ENCODE data around the gene ME1.
"Not testable (repeated sequence)": the region's sequence is repeated elsewhere in the genome, so short reads cannot be mapped to it uniquely, and the experiment has no call there.

The ME1 gene

GRCh38 chr6:83260577-83260976 lies 170.3 kb downstream of the ME1 start:
- Histone ChIP-seq H3K36me3 (no peaks in the 10 kb centered on the region), H3K4me1 (no peaks in the 10 kb centered on the region), H3K4me2 (no peak overlapping the region), H3K4me3 (no peak overlapping the region), H4K20me1 (no peaks in the 10 kb centered on the region), H3K9me3 (replicated peaks in 1 of 11) (no peaks in the 10 kb centered on the region), H3K9ac (no peak overlapping the region), H3K27ac (no peak overlapping the region), H3K27me3 (no peaks in the 10 kb centered on the region)
- no peak for TF ChIP-seq Cebpa-rat (IDR thresholded peaks at IDR 0.05)

- H3K4me3 ChIP-seq, result no peak overlapping the region
- no peak overlapping the region for H3K27ac ChIP-seq
- no peaks in the 10 kb centered on the region for H3K4me1 ChIP-seq
- no peak overlapping the region for H3K4me2 ChIP-seq
- no peak overlapping the region for H3K9ac ChIP-seq
- no peak for TF ChIP-seq Cebpa-rat (IDR thresholded peaks at IDR 0.05)
- H3K9me3 ChIP-seq (replicated peaks in 1 of 11), result no peaks in the 10 kb centered on the region
- H3K27me3 ChIP-seq, result no peaks in the 10 kb centered on the region
- H3K36me3 ChIP-seq, result no peaks in the 10 kb centered on the region
- H4K20me1 ChIP-seq, result no peaks in the 10 kb centered on the region
These were observed 172.3 kb downstream of the ME1 start for GRCh38 chr6:83258517-83258916.

- no peak overlapping the region for H3K4me3 ChIP-seq
- no peak for TF ChIP-seq Cebpa-rat (IDR thresholded peaks at IDR 0.05)
These were observed 173.1 kb downstream of the ME1 start for GRCh38 chr6:83257791-83258190.

GRCh38 chr6:83256719-83257118 lies 174.1 kb downstream of the ME1 start:
- not testable (repeated sequence) for H3K4me1 ChIP-seq; H3K9me3 ChIP-seq (replicated peaks in 1 of 11); H3K4me3 ChIP-seq; H4K20me1 ChIP-seq; H3K9ac ChIP-seq; H3K27ac ChIP-seq; H3K4me2 ChIP-seq; H3K27me3 ChIP-seq; H3K36me3 ChIP-seq

More at GRCh38 chr6:83257791-83258190, 173.1 kb downstream of the ME1 start:
- H3K4me2 ChIP-seq, result no peak overlapping the region
- H3K9ac ChIP-seq, result no peak overlapping the region
- no peaks in the 10 kb centered on the region for H4K20me1 ChIP-seq
- H3K36me3 ChIP-seq, result no peaks in the 10 kb centered on the region
- H3K27me3 ChIP-seq, result no peaks in the 10 kb centered on the region
- H3K27ac ChIP-seq, result no peak overlapping the region
- H3K9me3 ChIP-seq (replicated peaks in 1 of 11), result no peaks in the 10 kb centered on the region
- H3K4me1 ChIP-seq, result no peaks in the 10 kb centered on the region

- Histone ChIP-seq H3K9me3 (replicated peaks in 1 of 11) (peaks cover 0 to 5% (median 0%) of the 10 kb centered on the region in 11 experiments; a peak in 1 of 22 replicates), H3K36me3 (no peaks in the 10 kb centered on the region), H3K9ac (no peak overlapping the region), H3K4me2 (no peak overlapping the region), H4K20me1 (no peaks in the 10 kb centered on the region), H3K27me3 (no peaks in the 10 kb centered on the region), H3K27ac (no peak overlapping the region), H3K4me3 (no peak overlapping the region), H3K4me1 (no peaks in the 10 kb centered on the region)
- no peak for TF ChIP-seq Cebpa-rat (IDR thresholded peaks at IDR 0.05)
These were observed 178.1 kb downstream of the ME1 start for GRCh38 chr6:83252719-83253118.

GRCh38 chr6:83250235-83250634 lies 180.6 kb downstream of the ME1 start:
- TF ChIP-seq Cebpa-rat (IDR thresholded peaks at IDR 0.05), result no peak

GRCh38 chr6:83247471-83247870 lies 183.4 kb downstream of the ME1 start:
- Histone ChIP-seq H3K9me3 (replicated peaks in 1 of 11) (peaks cover 0 to 5% (median 0%) of the 10 kb centered on the region in 11 experiments; a peak in 1 of 22 replicates), H3K4me1 (no peaks in the 10 kb centered on the region), H3K27ac (no peak overlapping the region), H3K4me2 (no peak overlapping the region), H3K27me3 (no peaks in the 10 kb centered on the region), H3K4me3 (no peak overlapping the region), H3K36me3 (no peaks in the 10 kb centered on the region), H4K20me1 (no peaks in the 10 kb centered on the region), H3K9ac (no peak overlapping the region)
- no peak for TF ChIP-seq Cebpa-rat (IDR thresholded peaks at IDR 0.05)

More at GRCh38 chr6:83250235-83250634, 180.6 kb downstream of the ME1 start:
- Histone ChIP-seq H3K9me3 (replicated peaks in 1 of 11) (peaks cover 0 to 5% (median 0%) of the 10 kb centered on the region in 11 experiments; a peak in 1 of 22 replicates), H3K4me3 (no peak overlapping the region), H3K36me3 (no peaks in the 10 kb centered on the region), H3K4me1 (no peaks in the 10 kb centered on the region), H3K27me3 (no peaks in the 10 kb centered on the region), H3K27ac (no peak overlapping the region), H3K9ac (no peak overlapping the region), H3K4me2 (no peak overlapping the region), H4K20me1 (no peaks in the 10 kb centered on the region)

GRCh38 chr6:83231146-83231545 lies 199.7 kb downstream of the ME1 start:
- TF ChIP-seq Cebpa-rat (IDR thresholded peaks at IDR 0.05), result no peak
- no peak overlapping the region for H3K4me3 ChIP-seq
- no peak overlapping the region for H3K27ac ChIP-seq
- no peak overlapping the region for H3K9ac ChIP-seq
- H3K9me3 ChIP-seq (replicated peaks in 1 of 11), result no peaks in the 10 kb centered on the region
- no peaks in the 10 kb centered on the region for H4K20me1 ChIP-seq
- no peaks in the 10 kb centered on the region for H3K4me1 ChIP-seq
- no peaks in the 10 kb centered on the region for H3K36me3 ChIP-seq
- H3K4me2 ChIP-seq, result no peak overlapping the region
- no peaks in the 10 kb centered on the region for H3K27me3 ChIP-seq

GRCh38 chr6:83226517-83226916 lies 204.3 kb downstream of the ME1 start:
- TF ChIP-seq Cebpa-rat (IDR thresholded peaks at IDR 0.05), result no peak
- Histone ChIP-seq H3K27ac (no peak overlapping the region), H3K9me3 (replicated peaks in 1 of 11) (no peaks in the 10 kb centered on the region), H3K4me1 (no peaks in the 10 kb centered on the region), H3K27me3 (no peaks in the 10 kb centered on the region), H3K36me3 (no peaks in the 10 kb centered on the region), H3K4me3 (no peak overlapping the region), H4K20me1 (no peaks in the 10 kb centered on the region), H3K4me2 (no peak overlapping the region), H3K9ac (no peak overlapping the region)

- TF ChIP-seq Cebpa-rat (IDR thresholded peaks at IDR 0.05), result no peak
- Histone ChIP-seq H3K27ac (no peak overlapping the region), H3K4me2 (no peak overlapping the region), H3K4me1 (no peaks in the 10 kb centered on the region), H4K20me1 (no peaks in the 10 kb centered on the region), H3K9me3 (replicated peaks in 1 of 11) (no peaks in the 10 kb centered on the region), H3K36me3 (no peaks in the 10 kb centered on the region), H3K4me3 (no peak overlapping the region), H3K9ac (no peak overlapping the region), H3K27me3 (no peaks in the 10 kb centered on the region)
These were observed 208.9 kb downstream of the ME1 start for GRCh38 chr6:83221889-83222479.
